HK-2 (cell line): ENCODE data around the gene L3MBTL1.

Experiments
- DNase-seq: peaks from one replicate; pipeline ENCODE4 v3.0.0-alpha.2; 2018; ENCODE audit not compliant: unreplicated experiment

The L3MBTL1 gene

GRCh38 chr20:43535370-43536004 is 28.0 kb downstream of the L3MBTL1 start:
- no peak for DNase-seq

- DNase-seq, result no peak
These were observed 28.7 kb downstream of the L3MBTL1 start for GRCh38 chr20:43536041-43536816.

DNA sequence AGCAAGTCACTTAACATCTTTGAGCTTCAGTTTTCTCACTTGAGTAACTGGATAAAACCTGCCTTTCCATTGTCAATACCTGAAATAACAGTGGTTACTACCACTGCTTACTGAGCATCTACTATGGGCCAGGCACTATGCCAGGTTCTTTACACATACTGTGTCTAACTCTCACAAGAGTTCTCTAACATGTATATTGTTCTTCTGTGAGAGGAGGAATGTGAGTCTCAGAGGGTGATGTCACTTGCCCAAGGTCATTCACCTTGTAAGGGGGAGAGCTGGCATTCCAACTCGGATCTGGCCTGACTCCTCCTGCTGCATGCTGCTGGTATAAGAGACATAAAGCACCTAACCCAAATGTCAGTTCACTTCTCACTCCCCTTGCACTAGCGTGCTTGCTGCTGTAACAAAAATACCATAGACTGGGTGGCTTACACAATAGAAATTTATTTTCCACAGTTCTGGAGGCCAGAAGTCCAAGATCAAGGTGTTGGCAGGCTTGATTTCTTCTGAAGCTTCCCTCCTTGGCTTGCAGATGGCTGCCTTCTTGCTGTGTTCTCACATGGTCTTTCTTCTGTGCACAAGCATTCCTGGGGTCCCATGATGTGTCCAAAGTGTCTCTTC is 29.4 kb downstream of the L3MBTL1 start:
- DNase-seq, result no peak

DNA sequence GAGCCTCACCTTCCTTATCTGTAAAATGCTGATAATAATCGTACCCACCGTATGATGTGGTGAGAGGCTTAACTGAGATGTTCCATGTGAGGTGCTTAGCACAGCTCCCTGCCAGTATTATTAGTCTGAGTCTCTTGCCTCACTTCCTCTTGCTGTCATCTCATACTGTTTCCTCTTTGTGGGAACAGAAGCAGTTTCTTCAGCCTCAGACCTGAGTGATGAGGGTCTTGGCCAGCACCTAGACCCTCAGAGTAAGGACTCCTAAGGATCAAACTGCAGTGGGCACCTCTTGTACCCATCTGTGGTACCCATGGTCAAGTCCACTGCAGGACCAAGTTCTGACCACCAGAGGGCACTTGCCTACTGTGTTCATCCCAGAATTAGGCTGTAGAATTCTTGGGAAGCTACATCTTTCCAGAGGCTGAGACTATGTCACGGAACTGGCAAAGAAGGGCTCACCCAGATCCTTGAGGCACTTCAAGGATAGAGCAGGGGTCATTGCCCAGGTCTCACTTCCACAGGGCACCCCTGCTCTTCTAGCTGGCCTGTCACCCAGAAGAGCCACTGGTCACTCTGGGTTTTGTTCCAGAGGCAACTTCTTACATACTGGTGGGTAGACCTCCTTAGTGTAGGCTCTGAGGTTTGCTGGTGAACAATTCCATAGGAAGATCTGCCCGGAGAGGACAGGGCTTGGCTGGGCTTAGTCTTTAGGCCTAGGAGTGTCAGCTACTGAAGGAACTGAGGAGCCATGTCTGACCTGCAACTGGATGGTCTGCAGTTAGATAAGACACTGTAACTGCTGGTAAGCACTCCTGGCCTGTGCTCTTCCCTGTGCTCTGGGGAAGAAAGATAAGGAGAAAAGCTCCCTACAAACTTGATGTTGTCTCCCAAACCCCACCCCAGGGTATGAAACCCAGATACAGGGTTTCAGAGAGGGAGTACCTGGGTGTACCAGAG is 30.7 kb downstream of the L3MBTL1 start:
- DNase-seq, result peak; percentile 69

DNA sequence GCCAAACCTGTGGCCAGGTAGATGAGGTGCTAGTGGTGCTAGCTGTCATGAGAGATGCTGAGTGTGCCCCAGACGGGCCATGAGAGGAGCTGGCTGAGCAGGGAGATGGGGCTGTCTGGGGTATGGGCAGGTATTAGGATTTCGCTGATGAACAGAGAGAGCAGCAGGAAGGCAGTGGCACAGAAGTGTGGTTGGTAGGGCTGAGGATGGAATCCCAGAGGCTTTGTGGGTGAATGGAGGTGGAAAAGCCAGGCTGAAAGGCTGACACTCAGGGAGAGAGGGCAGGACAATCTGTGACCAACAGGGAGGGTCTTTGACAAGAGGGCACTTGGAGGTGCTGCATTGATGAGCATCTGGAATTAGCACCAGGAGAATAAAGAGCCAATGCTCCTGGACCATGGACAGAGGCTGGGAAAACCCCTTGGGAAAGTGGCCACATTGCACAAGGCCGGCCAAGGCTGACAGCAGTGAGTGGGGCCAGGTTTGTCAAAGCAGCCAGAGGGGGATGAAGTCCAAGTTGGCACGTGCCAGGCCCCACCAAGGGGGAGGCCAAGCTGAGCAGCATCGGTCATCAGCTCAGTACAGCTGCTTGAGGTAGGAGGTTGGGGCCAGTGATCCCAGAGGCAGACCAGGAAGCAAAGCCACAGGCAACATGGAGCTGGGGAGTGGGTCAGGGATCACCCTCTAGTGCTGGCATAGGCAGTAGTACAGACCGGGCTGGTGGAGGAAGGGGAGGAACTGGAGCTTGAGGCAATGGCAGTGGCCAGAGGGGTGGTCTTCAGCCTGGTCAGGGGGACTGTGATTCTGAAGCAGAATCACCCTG is 31.6 kb downstream of the L3MBTL1 start:
- no peak for DNase-seq

- no peak for DNase-seq
These were observed 32.6 kb downstream of the L3MBTL1 start for GRCh38 chr20:43539975-43540672.

DNA sequence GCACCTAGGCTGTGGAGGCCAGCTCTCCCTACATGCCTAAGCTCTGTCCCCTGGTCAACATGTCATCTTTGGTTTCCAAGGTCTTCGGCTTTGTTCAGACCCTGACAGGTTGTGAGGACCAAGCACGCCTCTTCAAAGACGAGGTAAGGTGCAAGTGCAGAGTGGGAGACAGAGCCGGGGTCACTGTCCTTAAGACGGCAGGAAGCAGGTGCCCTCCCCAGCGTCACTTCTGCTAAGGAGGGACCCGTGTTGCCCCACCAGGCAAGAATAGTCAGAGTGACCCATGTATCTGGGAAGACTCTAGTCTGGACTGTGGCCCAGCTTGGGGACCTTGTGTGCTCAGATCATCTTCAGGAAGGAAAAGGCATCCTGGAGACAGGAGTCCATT is 33.2 kb downstream of the L3MBTL1 start:
- DNase-seq, result no peak

GRCh38 chr20:43541214-43541613 is 33.7 kb downstream of the L3MBTL1 start:
- DNase-seq, result no peak

DNA sequence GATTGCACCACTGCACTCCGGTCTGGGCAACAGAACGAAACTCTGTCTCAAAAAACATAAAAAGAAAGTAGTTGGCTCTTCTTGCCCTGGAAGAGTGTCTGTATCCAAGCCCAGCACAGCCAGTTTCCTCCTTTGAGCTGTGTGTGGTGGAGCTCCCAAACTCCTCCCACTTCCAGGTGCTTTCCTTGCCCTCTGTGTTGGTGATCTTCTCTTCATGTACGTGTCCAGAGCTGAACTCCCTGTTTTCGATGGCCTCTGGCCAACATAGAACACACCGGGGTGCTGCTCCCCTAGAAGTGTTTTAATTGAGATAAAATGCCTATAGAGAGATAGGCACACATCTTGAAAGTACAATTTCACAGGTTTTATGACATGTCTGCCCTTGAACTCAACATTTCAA is 34.7 kb downstream of the L3MBTL1 start:
- no peak for DNase-seq

GRCh38 chr20:43542674-43543073 is 35.2 kb downstream of the L3MBTL1 start:
- no peak for DNase-seq

GRCh38 chr20:43543138-43543537 is 35.6 kb downstream of the L3MBTL1 start:
- DNase-seq, result no peak

DNA sequence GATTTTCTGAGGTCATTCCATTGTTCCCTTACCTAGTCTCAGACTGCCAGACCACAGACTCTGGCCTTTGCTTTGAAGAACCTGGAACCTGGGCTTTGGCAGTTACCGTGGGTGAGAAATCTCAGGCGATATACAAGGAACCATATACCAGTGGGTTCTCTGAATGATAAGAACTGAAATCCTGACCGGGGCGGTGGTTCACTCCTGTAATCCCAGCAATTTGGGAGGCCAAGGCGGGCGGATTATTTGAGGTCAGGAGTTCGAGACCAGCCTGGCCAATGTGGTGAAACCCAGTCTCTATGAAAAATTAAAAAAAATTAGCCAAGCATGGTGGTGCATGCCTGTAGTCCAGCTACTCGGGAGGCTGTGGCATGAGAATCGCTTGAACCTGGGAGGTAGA is 37.0 kb downstream of the L3MBTL1 start:
- no peak for DNase-seq

DNA sequence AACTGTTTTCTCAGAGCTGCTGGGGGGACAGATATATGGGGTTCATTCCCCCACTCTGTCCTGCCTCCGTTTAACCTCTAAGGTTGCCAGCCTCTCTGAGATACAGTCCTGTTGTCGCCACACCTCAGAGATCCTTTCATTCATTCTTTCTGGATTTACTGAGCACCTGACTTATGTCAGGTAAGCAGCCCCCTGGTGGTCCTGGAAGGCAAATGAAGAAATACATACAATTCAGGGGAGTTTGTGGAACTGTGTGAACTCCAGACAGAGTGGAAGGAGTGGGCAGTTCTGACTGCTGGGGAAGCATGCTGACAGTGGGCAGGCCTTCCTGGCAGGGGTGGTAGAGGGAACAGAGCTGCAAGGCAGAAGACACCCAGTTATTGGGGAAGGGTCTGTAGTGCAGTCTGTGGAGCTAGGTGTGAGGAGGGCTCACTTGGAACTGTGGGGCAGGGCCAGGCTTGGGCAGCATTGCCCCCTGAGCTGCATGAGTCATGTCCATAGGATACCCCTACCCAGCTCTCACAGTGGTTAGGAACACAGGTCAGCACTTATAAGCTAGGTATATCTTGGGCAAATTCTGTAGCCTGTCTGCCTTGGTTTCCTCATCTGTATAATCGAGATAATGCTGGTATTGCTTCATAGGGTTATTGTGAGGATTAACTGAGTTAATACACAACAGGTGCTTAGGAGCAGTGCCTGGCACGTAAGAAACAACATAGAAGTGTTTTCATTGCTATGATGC is 38.5 kb downstream of the L3MBTL1 start:
- no peak for DNase-seq

DNA sequence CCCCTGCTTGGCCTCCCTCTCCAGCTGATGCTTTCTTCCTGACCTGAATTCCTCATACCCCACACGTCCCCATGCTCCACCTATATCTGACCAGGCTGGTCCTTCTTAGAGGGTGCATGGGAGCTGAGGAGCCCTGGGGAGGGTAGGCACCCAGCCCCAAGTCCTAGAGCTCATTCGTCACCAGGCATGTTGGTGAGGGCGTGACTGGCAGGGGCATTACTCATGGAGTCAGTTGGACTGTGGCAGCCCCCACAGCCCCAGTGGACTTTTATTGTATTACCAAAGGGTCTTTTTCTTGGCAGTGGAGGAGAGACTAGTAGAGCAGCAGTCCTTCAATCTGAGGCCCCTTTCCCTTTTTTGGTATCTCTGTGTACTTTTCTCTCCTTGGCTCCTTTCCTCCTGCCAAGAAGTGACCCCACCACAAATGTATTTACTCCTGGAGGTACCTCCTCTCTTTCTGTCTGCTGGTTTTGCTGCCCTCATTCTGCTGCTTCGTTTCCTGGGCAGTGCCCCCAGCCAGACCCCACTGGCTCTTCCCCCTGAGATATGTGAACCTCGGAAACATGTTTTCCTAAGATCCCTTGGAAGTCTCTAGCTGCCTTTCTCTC is 40.9 kb downstream of the L3MBTL1 start:
- no peak for DNase-seq

GRCh38 chr20:43549416-43550065 is 42.0 kb downstream of the L3MBTL1 start:
- no peak for DNase-seq

DNA sequence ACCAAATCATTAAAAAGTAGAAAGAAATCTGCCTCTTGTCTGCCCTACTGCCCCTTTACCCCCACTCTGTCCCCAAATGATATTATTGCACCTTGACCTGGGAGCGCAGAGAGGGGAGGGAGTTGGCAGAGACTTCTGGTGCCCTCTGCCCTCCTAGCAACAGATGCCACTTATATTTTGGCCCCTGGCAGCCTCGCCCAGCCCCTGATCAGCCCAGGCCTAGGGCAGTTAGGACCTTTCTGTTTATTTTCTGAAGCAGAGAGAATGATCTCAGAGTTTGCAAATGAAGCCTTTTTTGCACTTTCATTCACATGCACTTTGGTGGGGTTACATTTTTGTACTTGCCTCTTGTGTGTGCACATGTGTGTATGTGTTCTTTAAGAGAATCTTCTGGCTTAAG is 43.0 kb downstream of the L3MBTL1 start:
- no peak for DNase-seq

DNA sequence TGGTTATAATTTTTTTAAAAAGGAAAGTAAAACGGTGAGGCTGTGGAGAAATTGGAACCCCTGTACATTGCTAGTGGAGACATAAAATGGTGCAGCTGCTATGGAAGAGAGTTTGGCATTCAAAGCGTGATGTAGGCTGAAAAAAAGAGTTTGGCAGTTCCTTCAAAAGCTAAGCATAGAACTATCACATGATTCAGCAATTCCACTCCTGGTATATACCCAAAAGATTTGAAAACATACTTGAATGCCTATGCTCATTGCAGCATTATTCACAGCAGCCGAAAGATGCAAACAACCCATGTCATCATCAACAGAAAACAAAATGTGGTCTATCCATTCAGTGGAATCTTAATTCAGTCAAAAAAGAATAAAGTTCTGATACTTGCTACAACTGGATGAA is 46.9 kb downstream of the L3MBTL1 start:
- no peak for DNase-seq

DNA sequence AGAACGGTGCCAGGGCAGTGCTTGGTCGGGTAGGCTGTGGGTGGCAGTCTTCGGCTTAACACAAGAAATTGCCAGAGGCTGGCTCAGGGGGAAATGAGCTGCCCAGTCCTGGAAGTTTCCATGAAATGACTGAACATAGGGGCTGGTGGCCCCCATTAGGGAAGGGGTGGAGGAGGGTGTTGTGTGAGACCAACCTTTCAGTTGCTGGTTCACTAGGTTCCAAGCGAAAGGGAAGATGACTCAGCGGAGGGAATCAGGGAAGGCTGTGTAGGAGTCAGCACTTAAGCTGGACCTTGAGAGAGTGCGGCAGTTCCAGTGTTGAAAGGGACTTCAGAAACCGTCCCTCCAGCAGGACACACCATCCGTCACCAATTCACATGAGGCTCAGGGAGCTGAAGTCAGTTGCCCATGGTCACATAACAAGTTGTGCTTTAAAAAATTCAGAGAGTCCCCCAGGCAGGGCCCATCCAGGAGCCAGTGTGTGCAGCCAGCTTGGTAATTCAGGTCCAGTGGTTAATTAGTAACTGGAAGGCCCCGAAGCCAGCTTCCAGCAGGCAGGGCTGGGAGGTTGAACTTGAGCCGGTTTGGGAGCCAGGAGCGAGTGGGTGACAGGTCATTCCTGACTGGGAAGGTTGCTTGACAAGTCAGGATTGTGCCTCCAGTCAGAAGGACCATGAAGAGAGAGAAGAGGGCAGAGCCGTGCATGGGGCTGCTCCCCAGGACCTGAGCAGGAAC is 51.1 kb downstream of the L3MBTL1 start, which contains the start of gene SGK2:
TSS of gene SGK2 (plus strand) at position 616 of the 735 bp plus-strand sequence. CDS start 7,469 bp downstream, outside the sequence.
- DNase-seq, result peak; percentile 92
